Duodenal mucosa (tissue), 2 donors: ENCODE measurements around the gene OR5K4.

ENCODE experiments used
- H3K27ac ChIP-seq: one replicate; pipeline ENCODE4 v1.7.0; 2013; ENCODE audit warnings: low read depth, low read length
- H3K27me3 ChIP-seq, 2 donors: one replicate each; pipeline ENCODE4 v1.7.0; 2013; ENCODE audit warnings: low read length in 2 of 2, control low read depth in 1 of 2; ENCODE audit not compliant: insufficient read depth in 2 of 2, control insufficient read depth in 1 of 2
- H3K36me3 ChIP-seq, 2 donors: one replicate each; pipeline ENCODE4 v1.7.0; 2013; ENCODE audit warnings: low read length in 2 of 2, control low read depth in 1 of 2; ENCODE audit not compliant: insufficient read depth in 2 of 2, control insufficient read depth in 1 of 2
- H3K4me1 ChIP-seq, 2 donors: one replicate each; pipeline ENCODE4 v1.7.0; 2013; ENCODE audit warnings: low read length in 2 of 2, control low read depth in 1 of 2; ENCODE audit not compliant: insufficient read depth in 2 of 2, control insufficient read depth in 1 of 2
- H3K4me3 ChIP-seq, 2 donors: one replicate each; pipeline ENCODE4 v1.7.0; 2013; ENCODE audit warnings: low read length in 2 of 2, low read depth in 1 of 2
- H3K9ac ChIP-seq, 2 donors: one replicate each; pipeline ENCODE4 v1.7.0; 2013; ENCODE audit warnings: low read length in 2 of 2, low read depth in 1 of 2
- H3K9me3 ChIP-seq, 2 donors: one replicate each; pipeline ENCODE4 v1.7.0; 2013; ENCODE audit warnings: low read length in 2 of 2, control low read depth in 1 of 2; ENCODE audit not compliant: control insufficient read depth in 1 of 2

OR5K4 gene

GRCh38 chr3:98333989-98334606, 19.6 kb upstream of the OR5K4 start:
- H3K9ac ChIP-seq = no peak overlapping the region
- no peaks in the 10 kb centered on the region for H3K27me3 ChIP-seq
- no peak overlapping the region for H3K4me3 ChIP-seq
- H3K27ac ChIP-seq = no peak overlapping the region
- no peaks in the 10 kb centered on the region for H3K4me1 ChIP-seq
- no peaks in the 10 kb centered on the region for H3K9me3 ChIP-seq
- H3K36me3 ChIP-seq = no peaks in the 10 kb centered on the region

GRCh38 chr3:98339031-98339430, 14.6 kb upstream of the OR5K4 start:
- Histone ChIP-seq H3K4me3 (no peak overlapping the region), H3K36me3 (no peaks in the 10 kb centered on the region), H3K27ac (no peak overlapping the region), H3K9me3 (no peaks in the 10 kb centered on the region), H3K27me3 (no peaks in the 10 kb centered on the region), H3K9ac (no peak overlapping the region), H3K4me1 (no peaks in the 10 kb centered on the region)

DNA sequence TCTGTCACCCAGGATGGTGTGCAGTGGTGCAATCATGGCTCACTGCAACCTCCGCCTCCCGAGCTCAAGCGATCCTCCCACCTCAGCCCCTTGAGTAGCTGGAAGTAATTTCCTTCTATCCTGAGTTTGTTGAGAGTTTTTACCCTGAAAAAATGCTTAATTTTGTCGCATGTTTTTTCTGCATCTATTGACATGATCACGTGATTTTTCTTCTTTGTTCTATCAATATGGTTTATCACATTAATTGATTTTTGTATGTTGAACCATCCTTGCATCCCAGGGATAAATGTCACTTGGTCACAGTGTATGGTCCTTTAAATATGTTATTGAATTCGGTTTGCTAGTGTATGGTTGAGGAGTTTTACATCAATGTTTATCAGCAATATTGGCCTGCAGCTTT, 11.9 kb upstream of the OR5K4 start:
- no peaks in the 10 kb centered on the region for H3K27me3 ChIP-seq
- H3K9me3 ChIP-seq = no peaks in the 10 kb centered on the region
- no peaks in the 10 kb centered on the region for H3K36me3 ChIP-seq
- H3K27ac ChIP-seq = no peak overlapping the region
- H3K4me1 ChIP-seq = no peaks in the 10 kb centered on the region
- H3K9ac ChIP-seq = no peak overlapping the region
- no peak overlapping the region for H3K4me3 ChIP-seq

DNA sequence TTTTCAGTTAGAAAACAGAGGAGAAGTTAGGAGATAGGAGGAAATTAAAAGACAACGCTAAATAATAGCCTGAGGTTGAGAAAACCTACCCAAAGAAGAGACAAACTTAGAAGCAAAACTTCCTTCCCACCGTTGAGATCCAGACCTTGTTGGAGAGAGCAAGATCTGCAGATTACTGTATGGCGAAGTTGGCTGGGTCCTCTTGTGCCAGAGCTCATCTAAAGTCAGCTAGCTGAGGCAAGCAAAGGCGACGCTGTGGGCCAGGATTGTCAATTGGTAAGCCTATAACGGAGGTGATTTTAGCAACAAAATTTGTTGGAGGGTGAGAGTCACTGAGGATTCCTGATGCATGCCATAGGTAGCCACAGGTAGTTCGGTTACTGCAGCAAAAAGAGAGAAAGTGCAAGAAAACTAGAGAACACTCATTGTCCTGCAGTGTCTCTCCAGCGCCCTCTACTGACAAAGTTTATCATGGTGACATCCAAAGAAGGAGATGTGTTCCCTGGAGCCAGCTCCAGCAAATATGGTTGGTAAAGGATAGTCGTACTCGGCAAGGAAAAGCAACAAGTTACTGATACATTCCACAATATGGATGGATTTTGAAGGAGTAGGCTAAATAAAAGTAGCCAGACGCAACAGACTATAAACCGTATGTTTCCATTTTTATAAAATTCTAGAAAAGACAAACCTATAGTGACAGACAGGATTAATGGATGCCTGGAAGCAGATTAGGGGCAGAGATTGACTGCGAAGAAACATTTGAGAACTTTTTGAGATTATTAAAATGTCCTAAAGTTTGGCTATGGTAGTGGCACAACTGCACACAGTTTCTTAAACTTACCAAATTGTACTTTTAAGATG, 9.8 kb upstream of the OR5K4 start:
- H3K4me1 ChIP-seq = no peaks in the 10 kb centered on the region
- H3K27ac ChIP-seq = no peak overlapping the region
- H3K36me3 ChIP-seq = no peaks in the 10 kb centered on the region
- H3K27me3 ChIP-seq = no peaks in the 10 kb centered on the region
- no peak overlapping the region for H3K4me3 ChIP-seq
- no peak overlapping the region for H3K9ac ChIP-seq
- no peaks in the 10 kb centered on the region for H3K9me3 ChIP-seq

- Histone ChIP-seq H3K27me3 (no peaks in the 10 kb centered on the region), H3K36me3 (no peaks in the 10 kb centered on the region), H3K9me3 (no peaks in the 10 kb centered on the region), H3K27ac (no peak overlapping the region), H3K4me1 (no peaks in the 10 kb centered on the region), H3K4me3 (no peak overlapping the region), H3K9ac (no peak overlapping the region)
These were observed 3.6 kb upstream of the OR5K4 start for GRCh38 chr3:98350082-98350481.

GRCh38 chr3:98359250-98359649, 5.6 kb downstream of the OR5K4 start:
- peaks cover 0 to 4% of the 10 kb centered on the region in 2 donors for H3K9me3 ChIP-seq
- H3K4me1 ChIP-seq = no peaks in the 10 kb centered on the region
- no peaks in the 10 kb centered on the region for H3K36me3 ChIP-seq
- no peak overlapping the region for H3K27ac ChIP-seq
- H3K27me3 ChIP-seq = no peaks in the 10 kb centered on the region
- no peak overlapping the region for H3K9ac ChIP-seq
- no peak overlapping the region for H3K4me3 ChIP-seq

- Histone ChIP-seq H3K4me3 (no peak overlapping the region), H3K27ac (no peak overlapping the region), H3K36me3 (no peaks in the 10 kb centered on the region), H3K4me1 (no peaks in the 10 kb centered on the region), H3K27me3 (no peaks in the 10 kb centered on the region), H3K9ac (no peak overlapping the region), H3K9me3 (peaks cover 0 to 6% of the 10 kb centered on the region in 2 donors)
These were observed 6.5 kb downstream of the OR5K4 start for GRCh38 chr3:98359993-98360675.

GRCh38 chr3:98360681-98361080, 7.0 kb downstream of the OR5K4 start:
- H3K4me3 ChIP-seq = no peak overlapping the region
- no peaks in the 10 kb centered on the region for H3K27me3 ChIP-seq
- H3K4me1 ChIP-seq = no peaks in the 10 kb centered on the region
- peaks cover 0 to 7% of the 10 kb centered on the region in 2 donors for H3K9me3 ChIP-seq
- H3K27ac ChIP-seq = no peak overlapping the region
- no peaks in the 10 kb centered on the region for H3K36me3 ChIP-seq
- H3K9ac ChIP-seq = no peak overlapping the region

DNA sequence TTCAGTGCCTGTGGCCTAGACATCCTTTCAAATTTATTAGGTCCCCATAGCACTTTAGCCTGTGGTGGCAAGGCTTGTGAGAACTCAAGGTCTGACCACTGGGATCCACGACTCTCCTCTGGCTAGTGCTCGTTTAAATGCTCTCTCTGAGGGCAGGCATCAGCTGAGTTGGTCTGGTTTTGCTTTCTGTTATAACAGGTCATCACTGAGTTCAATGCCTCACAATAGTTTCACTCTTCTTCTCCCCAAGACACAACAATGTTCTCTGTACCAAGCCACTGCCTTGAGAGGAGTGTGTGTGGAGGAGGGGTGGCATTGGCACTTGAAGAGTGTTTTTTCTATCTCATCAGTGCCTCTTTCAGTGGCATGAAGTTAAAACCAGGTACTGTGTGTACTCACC, 7.6 kb downstream of the OR5K4 start:
- Histone ChIP-seq H3K27ac (no peak overlapping the region), H3K36me3 (no peaks in the 10 kb centered on the region), H3K9ac (no peak overlapping the region), H3K4me3 (no peak overlapping the region), H3K27me3 (no peaks in the 10 kb centered on the region), H3K4me1 (no peaks in the 10 kb centered on the region), H3K9me3 (peaks cover 0 to 7% of the 10 kb centered on the region in 2 donors)
